CD4-positive, alpha-beta T cell treated with Interleukin-17A for 4 hours (primary cell): Measurements from ENCODE around the gene ASB3.
"Not testable (repeated sequence)": the region's sequence is repeated elsewhere in the genome, so short reads cannot be mapped to it uniquely, and the experiment has no call there.

Source experiments
- DNase-seq: peaks from one replicate; pipeline ENCODE4 v3.0.0-alpha.2; 2020; ENCODE audit warnings: mixed read lengths

Gene ASB3

GRCh38 chr2:53785366-53785765 lies 1.4 kb downstream of the ASB3 start:
- DNase-seq, result no peak

- DNase-seq, result no peak
These were observed 2.3 kb downstream of the ASB3 start for GRCh38 chr2:53784436-53784835.

- no peak for DNase-seq
These were observed 4.1 kb downstream of the ASB3 start for GRCh38 chr2:53782676-53783075.

GRCh38 chr2:53780056-53780455 lies 6.7 kb downstream of the ASB3 start:
- DNase-seq, result no peak

GRCh38 chr2:53778536-53779162 lies 8.1 kb downstream of the ASB3 start:
- DNase-seq, result no peak

- no peak for DNase-seq
These were observed 9.6 kb downstream of the ASB3 start for GRCh38 chr2:53777134-53777533.

GRCh38 chr2:53770264-53770663 lies 16.5 kb downstream of the ASB3 start:
- no peak for DNase-seq

GRCh38 chr2:53769318-53769945 lies 17.3 kb downstream of the ASB3 start:
- no peak for DNase-seq

GRCh38 chr2:53768242-53768542 lies 18.6 kb downstream of the ASB3 start:
- no peak for DNase-seq

GRCh38 chr2:53767405-53768241 lies 19.1 kb downstream of the ASB3 start, which contains the start of gene CHAC2:
TSS of gene CHAC2 (plus strand) at chr2:53767804. CDS start at chr2:53767887, 83 bp downstream.
- DNase-seq, result peak; percentile 87

- no peak for DNase-seq
These were observed 21.0 kb downstream of the ASB3 start for GRCh38 chr2:53765767-53766166.

GRCh38 chr2:53757206-53757605 lies 29.5 kb downstream of the ASB3 start:
- DNase-seq, result not testable (repeated sequence)

- no peak for DNase-seq
These were observed 30.1 kb downstream of the ASB3 start for GRCh38 chr2:53756644-53757043.

GRCh38 chr2:53755121-53755520 lies 31.6 kb downstream of the ASB3 start:
- no peak for DNase-seq

GRCh38 chr2:53753041-53753440 lies 33.7 kb downstream of the ASB3 start:
- no peak for DNase-seq

- DNase-seq, result no peak
These were observed 34.4 kb downstream of the ASB3 start for GRCh38 chr2:53752385-53752784.

- no peak for DNase-seq
These were observed 35.0 kb downstream of the ASB3 start for GRCh38 chr2:53751728-53752127.

GRCh38 chr2:53750041-53750768 lies 36.5 kb downstream of the ASB3 start:
- no peak for DNase-seq

GRCh38 chr2:53744395-53745065 lies 42.2 kb downstream of the ASB3 start:
- no peak for DNase-seq

- DNase-seq, result no peak
These were observed 46.6 kb downstream of the ASB3 start for GRCh38 chr2:53740170-53740569.

- DNase-seq, result no peak
These were observed 47.7 kb downstream of the ASB3 start for GRCh38 chr2:53739032-53739431.

- DNase-seq, result no peak
These were observed 49.7 kb downstream of the ASB3 start for GRCh38 chr2:53737091-53737490.
